HepG2 (cell line): ENCODE data around the gene ZNF428. TPM values are rescaled to one million over a fixed set of nuclear protein-coding genes. Genes with fewer than 3 reads are reported as not detected.

Experiments
- ATAC-seq: fragments of 200-7000 bp; cut with Tn5 transposase; 3 replicates; pipeline ENCODE4 v1.9.1; 2020; ENCODE audit warnings: mild to moderate bottlenecking, moderate library complexity
- BruUV-seq: library from RNA; stranded (reverse); fragments of 400-500 nt; replicated peaks from 2 replicates; lab custom pipeline; 2021; lab: Mats Ljungman, UMichigan
- CTCF ChIA-PET: fragments of 300-600 bp; formaldehyde crosslinking; extraction: SDS; loops from one replicate; lab custom pipeline; 2021; ENCODE audit warnings: low total read pairs, inconsistent platforms, low intra/inter-chr PET ratio; lab: Yijun Ruan, JAX
- POLR2A ChIA-PET: fragments of 350-600 bp; sonication (Branson Sonifier 250); formaldehyde crosslinking; loops from one replicate; lab custom pipeline; 2020; ENCODE audit warnings: antibody characterized with exemption, inconsistent platforms; lab: Yijun Ruan, JAX
- DNase-seq: peaks from one replicate; pipeline ENCODE4 v3.0.0-alpha.2; 2015; ENCODE audit warnings: low spot score
- FAIRE-seq: peaks from 3 replicates; lab custom pipeline; 2011; peaks lifted over from hg19 to GRCh38; lab: Jason Lieb, UNC
- H2AFZ ChIP-seq: one replicate; pipeline ENCODE4 v1.6.1; 2011; ENCODE audit warnings: low read length, inconsistent platforms
- H3K27ac ChIP-seq: fragments of 300-600 bp; 3 replicates; pipeline ENCODE4 v1.8.0; 2011; ENCODE audit warnings: mixed run types, mild to moderate bottlenecking, mixed read lengths, low read length, inconsistent platforms; ENCODE audit not compliant: insufficient read depth; ENCODE audit errors: extremely low read length
- H3K27me3 ChIP-seq, 2 experiments: fragments of 200-600 bp in 1 of 2; 2 replicates in 1 of 2; 3 replicates in 1 of 2; pipeline versions ENCODE4 v1.6.0 to v1.8.0; 2011; ENCODE audit warnings: low read length in 2 of 2, mild to moderate bottlenecking in 2 of 2, moderate library complexity in 2 of 2, inconsistent platforms in 1 of 2; ENCODE audit not compliant: insufficient read depth in 2 of 2, control insufficient read depth in 1 of 2
- H3K36me3 ChIP-seq, 2 experiments: fragments of 200-600 bp in 1 of 2; replicated peaks in 1 of 2; 2 replicates in 1 of 2; 3 replicates in 1 of 2; pipeline versions ENCODE4 v1.5.1 to v1.8.0; 2011; ENCODE audit warnings: low read length in 2 of 2, inconsistent platforms in 1 of 2; ENCODE audit not compliant: insufficient read depth in 2 of 2, control insufficient read depth in 1 of 2
- H3K4me1 ChIP-seq: 2 replicates; pipeline ENCODE4 v1.5.1; 2012; ENCODE audit warnings: low read length, inconsistent platforms; ENCODE audit not compliant: insufficient read depth
- H3K4me2 ChIP-seq: 2 replicates; pipeline ENCODE4 v1.6.0; 2011; ENCODE audit warnings: low read depth, low read length, inconsistent platforms
- H3K4me3 ChIP-seq, 3 experiments: fragments of 200-600 bp in 1 of 3; sonication (generic), shearing (Covaris generic) in 1 of 3; replicated peaks in 1 of 3; 2 replicates each; pipeline ENCODE4 v1.5.1; 2011 to 2016; ENCODE audit warnings: low read length in 3 of 3, inconsistent platforms in 2 of 3, low read depth in 2 of 3, mild to moderate bottlenecking in 2 of 3, control low read depth in 1 of 3, mixed read lengths in 1 of 3; ENCODE audit not compliant: insufficient read depth in 1 of 3
- H3K79me2 ChIP-seq: one replicate; pipeline ENCODE4 v1.6.1; 2011; ENCODE audit warnings: low read length, inconsistent platforms; ENCODE audit not compliant: insufficient read depth
- H3K9ac ChIP-seq: 2 replicates; pipeline ENCODE4 v1.6.0; 2011; ENCODE audit warnings: mild to moderate bottlenecking, low read depth, low read length, inconsistent platforms; ENCODE audit not compliant: insufficient read depth
- H3K9me3 ChIP-seq: 2 replicates; pipeline ENCODE4 v1.5.1; 2012; ENCODE audit warnings: mild to moderate bottlenecking, low read length
- H4K20me1 ChIP-seq: 2 replicates; pipeline ENCODE4 v1.6.0; 2011; ENCODE audit warnings: inconsistent platforms, mild to moderate bottlenecking, low read length, moderate library complexity; ENCODE audit not compliant: insufficient read depth
- CEBPG ChIP-seq: IDR thresholded peaks from 2 replicates; pipeline ENCODE4 v1.6.1; 2016
- DRAP1 ChIP-seq: IDR thresholded peaks from 2 replicates; pipeline ENCODE4 v1.6.1; 2016; ENCODE audit warnings: missing genetic modification reagents, missing compliant biosample characterization
- ERF ChIP-seq: IDR thresholded peaks from 2 replicates; pipeline ENCODE4 v1.6.1; 2018; ENCODE audit warnings: missing biosample characterization, missing genetic modification reagents
- MAX ChIP-seq: IDR thresholded peaks from 2 replicates; pipeline ENCODE4 v1.6.1; 2012; ENCODE audit warnings: inconsistent platforms
- PAXIP1 ChIP-seq: sonication (generic); formaldehyde crosslinking; conservative IDR thresholded peaks from 2 replicates; pipeline ENCODE4 v1.4.0; 2020; ENCODE audit warnings: mild to moderate bottlenecking, missing genetic modification reagents, moderate library complexity
- RBFOX2 ChIP-seq: fragments of 200-400 bp; formaldehyde crosslinking; IDR thresholded peaks from 2 replicates; pipeline ENCODE4 v1.6.1; 2017; ENCODE audit warnings: low read depth, mild to moderate bottlenecking, low read length
- SAP130 ChIP-seq: IDR thresholded peaks from 2 replicates; pipeline ENCODE4 v1.6.1; 2016; ENCODE audit warnings: low read depth
- SRSF9 ChIP-seq: fragments of 200-400 bp; formaldehyde crosslinking; IDR thresholded peaks from 2 replicates; pipeline ENCODE4 v1.6.1; 2018; ENCODE audit warnings: borderline replicate concordance, mild to moderate bottlenecking, low read depth, low read length; ENCODE audit not compliant: insufficient read depth, poor library complexity, severe bottlenecking
- THRA ChIP-seq: sonication (generic); formaldehyde crosslinking; IDR thresholded peaks from 2 replicates; pipeline ENCODE4 v1.4.0; 2020; ENCODE audit warnings: missing genetic modification reagents, borderline replicate concordance
- XRCC5 ChIP-seq: fragments of 200-400 bp; formaldehyde crosslinking; optimal IDR thresholded peaks from 2 replicates; pipeline ENCODE3; 2017; ENCODE audit warnings: mild to moderate bottlenecking, low read length
- YY1 ChIP-seq: IDR thresholded peaks from 2 replicates; pipeline ENCODE4 v1.6.1; 2011; ENCODE audit warnings: low read length, low read depth, moderate library complexity, mild to moderate bottlenecking; ENCODE audit not compliant: insufficient read depth, insufficient replicate concordance
- ZFX ChIP-seq: sonication (generic); formaldehyde crosslinking; IDR thresholded peaks from 2 replicates; pipeline ENCODE4 v1.4.0; 2020; ENCODE audit warnings: mild to moderate bottlenecking, low read depth, missing genetic modification reagents, moderate library complexity
- ZNF230 ChIP-seq: sonication (generic); formaldehyde crosslinking; IDR thresholded peaks from 2 replicates; pipeline ENCODE4 v1.4.0; 2020; ENCODE audit warnings: mild to moderate bottlenecking, missing genetic modification reagents
- ZNF441 ChIP-seq: sonication (generic); formaldehyde crosslinking; IDR thresholded peaks from 2 replicates; pipeline ENCODE4 v1.7.0; 2021; ENCODE audit warnings: missing genetic modification reagents, borderline replicate concordance
- ZNF850 ChIP-seq: sonication (generic); formaldehyde crosslinking; conservative IDR thresholded peaks from 2 replicates; pipeline ENCODE4 v1.9.0; 2021; ENCODE audit warnings: mild to moderate bottlenecking, missing genetic modification reagents
- WGBS: methylation state at CpG from one replicate; pipeline ENCODE4 v1.1.6; 2017; ENCODE audit warnings: low lambda C conversion rate; 5-methylcytosine and 5-hydroxymethylcytosine counted together
- in situ Hi-C: cut with HindIII; loops from 2 replicates; pipeline ENCODE4 v1.10.0; 2017; ENCODE audit warnings: low pct_unique_long_range_greater_than_20kb; ENCODE audit not compliant: extremely low pct_ligation_motif_present
- intact Hi-C: fragments of 100-400 bp; cut with micrococcal nuclease; formaldehyde crosslinking; loops from one replicate; pipeline ENCODE4 v1.10.0; 2022; ENCODE audit not compliant: unreplicated experiment
- polyA plus RNA-seq, 8 experiments: library from polyadenylated mRNA; depleted of rRNA in 3 of 8; stranded (reverse) in 7 of 8; unstranded in 1 of 8; fragments of >200 nt; fragmentation: Illumina TruSeq in 4 of 8; extraction: Trizol in 4 of 8; gene quantifications; 2 replicates each; pipeline versions ENCODE4 v1.2.1 to v1.2.3, GENCODE V29; 2011 to 2016; ENCODE audit warnings: low read depth in 4 of 8, missing spikeins in 1 of 8, mixed read lengths in 1 of 8; ENCODE audit not compliant: insufficient read depth in 1 of 8
- total RNA-seq, 5 experiments: library from RNA; depleted of rRNA; stranded (reverse); fragments of >200 nt; fragmentation: Illumina TruSeq; extraction: Trizol; gene quantifications; 2 replicates each; pipeline ENCODE4 v1.2.3, GENCODE V29; 2016; ENCODE audit warnings: low read depth in 1 of 5

Gene ZNF428
- total and polyA plus RNA-seq, 2 of the 13 experiments (the other 11 are each of a cell fraction or from before 2014, with no cell fraction given), result 10.4 to 26.9 TPM

GRCh38 chr19:43619262-43620060, at the start of gene ZNF428 (continued):
- TF ChIP-seq SRSF9, result no peak

DNA sequence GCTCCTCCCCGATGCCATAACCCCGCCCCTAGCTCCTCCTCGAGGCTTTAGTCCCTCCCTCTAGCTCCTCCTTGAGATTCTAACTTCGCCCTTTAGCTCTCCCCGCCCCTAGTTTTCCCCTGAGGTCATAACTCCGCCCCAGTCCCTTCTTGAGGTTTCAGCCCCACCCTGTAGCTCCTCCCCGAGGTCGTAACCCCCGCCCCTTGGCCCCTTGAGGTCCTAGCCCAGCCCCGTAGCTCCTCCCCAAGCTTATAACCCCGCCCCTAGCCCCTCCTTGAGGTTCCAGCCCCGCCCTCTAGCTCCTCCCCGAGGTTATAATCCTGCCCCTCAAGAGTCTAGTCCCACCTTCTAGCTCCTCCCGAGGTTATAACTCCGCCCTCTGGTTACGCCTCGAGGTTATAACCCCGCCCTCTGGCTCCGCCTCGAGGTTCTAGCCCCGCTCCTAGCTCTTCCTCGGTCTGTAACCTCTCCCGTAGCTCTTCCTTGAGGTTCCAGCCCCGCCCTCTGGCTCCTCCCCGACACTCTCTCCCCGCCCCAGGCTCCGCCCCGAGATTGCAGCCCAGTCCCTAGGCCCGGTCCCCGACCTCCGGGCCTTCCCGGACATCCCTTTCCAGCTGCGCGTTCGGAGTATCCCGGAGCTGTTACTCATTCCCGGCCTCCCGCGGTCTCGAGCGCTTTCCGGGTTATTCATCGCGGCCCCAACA, 49.1 kb upstream of the ZNF428 start:
- H3K9me3 ChIP-seq, result no peaks in the 10 kb centered on the region
- intact Hi-C loops, result loop anchor here (10.0 kb wide), 1 partner anchor 96 kb away; no protein-coding TSS in a partner anchor
- peak overlapping the region; percentile 53; the same call in 1 of the 2 replicates for H3K9ac ChIP-seq
- ATAC-seq (peak; percentile 97), FAIRE-seq (peak; percentile 98), DNase-seq (peak; percentile 96)
- no peaks in the 10 kb centered on the region for H3K79me2 ChIP-seq
- in situ Hi-C loops, result no loop called here
- no peak overlapping the region for H3K27ac ChIP-seq
- peak overlapping the region; percentile 58 to 74 (median 63) for H3K4me3 ChIP-seq
- POLR2A ChIA-PET, result interaction anchor here (0.6 to 1.7 kb wide), 15 partner anchors 11 to 282 kb away, joined by 3 to 17 read pairs (median 5); partner anchors contain the start of genes IRGQ, PHLDB3, SMG9 and ZNF221
- H2AFZ ChIP-seq, result no peak overlapping the region
- H3K27me3 ChIP-seq, result peaks cover 0 to 12% of the 10 kb centered on the region in 2 experiments; a peak in 2 of 5 replicates
- no peaks in the 10 kb centered on the region for H4K20me1 ChIP-seq
- CTCF ChIA-PET, result no interaction called here
- peaks cover 26% of the 10 kb centered on the region for H3K4me1 ChIP-seq
- under 1% methylated on average over 34 of the region's 44 CpGs for WGBS
- peak overlapping the region; percentile 88 for H3K4me2 ChIP-seq
- BruUV-seq, result no TSS peak
- H3K36me3 ChIP-seq, result no peaks in the 10 kb centered on the region
- TF ChIP-seq ZFX (peak; percentile 80), ZNF850 (CRISPR knock-in tag) (no peak), CEBPG (CRISPR knock-in tag) (0 out of 2 replicates have a peak, but pooled peaks have one; percentile 12), ZNF441 (CRISPR knock-in tag) (no peak), ZNF230 (CRISPR knock-in tag) (no peak), MAX (peak; percentile 11; the same call in 1 of the 2 replicates), PAXIP1 (peak; percentile 20; the same call in 1 of the 2 replicates), SAP130 (CRISPR knock-in tag) (peak; percentile 37), XRCC5 (peak; percentile 62), YY1 (peak; percentile 23), DRAP1 (peak; percentile 86), THRA (CRISPR knock-in tag) (peak; percentile 48; the same call in 1 of the 2 replicates), ERF (peak; percentile 40; the same call in 1 of the 2 replicates), RBFOX2 (peak; percentile 39; the same call in 1 of the 2 replicates)
